DMS 273 (cell line): ENCODE data around the gene TSHB.
"Not testable (repeated sequence)": the region's sequence is repeated elsewhere in the genome, so short reads cannot be mapped to it uniquely, and the experiment has no call there.

ENCODE experiments used
- DNase-seq: peaks from one replicate; lab custom pipeline; 2025; ENCODE audit not compliant: unreplicated experiment; lab: John Stamatoyannopoulos, UW

The TSHB gene

GRCh38 chr1:115029526-115029925 lies at the start of gene TSHB:
Gene TSHB (plus strand): TSS chr1:115029826. CDS start chr1:115033363, 3,537 bp downstream.
- no peak for DNase-seq

DNA sequence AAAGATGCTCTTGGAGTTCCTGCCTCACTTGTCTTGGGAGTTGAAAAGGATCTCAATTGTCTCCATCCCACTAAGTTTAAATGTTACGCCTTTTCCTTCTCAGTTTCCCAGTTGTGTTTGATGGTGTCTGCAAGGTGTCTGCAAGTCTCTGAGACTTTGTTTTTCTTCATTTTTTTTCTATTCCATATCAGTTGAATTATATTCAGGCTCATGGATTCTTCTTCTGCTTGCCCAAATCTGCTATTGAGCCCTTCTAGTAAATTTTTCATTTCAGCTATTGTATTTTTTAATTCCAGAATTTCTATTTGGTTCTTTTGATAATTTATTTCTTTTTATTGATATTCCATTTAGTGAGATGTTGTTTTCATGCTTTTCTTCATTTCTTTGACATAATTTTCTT lies 47.4 kb upstream of the TSHB start:
- DNase-seq: no peak

GRCh38 chr1:114986286-114986685 lies 43.3 kb upstream of the TSHB start:
- DNase-seq: no peak

DNA sequence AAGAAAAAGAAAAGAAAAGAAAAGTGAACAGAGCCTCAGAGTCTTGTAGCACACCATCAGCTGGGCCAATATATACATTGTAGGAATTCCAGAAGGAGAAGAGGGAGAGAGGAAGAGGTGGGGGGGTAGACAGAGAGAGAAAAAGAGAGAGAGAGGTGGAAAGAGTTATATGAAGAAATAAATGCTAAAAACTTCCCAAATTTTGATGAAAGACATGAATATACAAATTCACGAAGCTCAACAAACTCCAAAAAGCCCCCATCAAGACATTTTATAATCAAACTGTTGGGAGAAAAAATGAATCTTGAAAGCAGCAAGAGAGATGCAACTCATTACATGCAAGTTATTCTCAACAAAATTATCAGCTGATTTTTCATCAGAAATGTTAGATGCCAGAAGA lies 41.5 kb upstream of the TSHB start:
- no peak for DNase-seq

- no peak for DNase-seq
These were observed 31.9 kb upstream of the TSHB start for GRCh38 chr1:114997510-114998289.

DNA sequence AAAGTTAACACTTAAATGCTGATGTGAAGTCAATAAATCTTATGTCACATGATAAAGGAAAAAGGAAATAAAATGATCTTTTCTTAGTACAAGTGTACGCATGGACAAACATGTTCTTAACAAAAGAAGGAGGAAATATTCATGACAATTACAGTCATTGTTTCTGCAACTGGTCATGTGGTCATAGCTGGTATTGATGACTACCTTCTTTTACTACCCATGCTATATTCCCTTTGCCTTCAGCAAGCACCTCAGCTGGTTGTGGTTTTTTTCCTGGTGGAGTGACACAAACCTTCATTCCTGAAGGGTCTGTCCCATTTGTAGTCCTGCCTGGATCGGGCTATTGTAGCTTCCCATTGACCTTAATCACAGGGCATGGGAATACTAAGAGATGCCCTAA lies 23.4 kb upstream of the TSHB start:
- no peak for DNase-seq

DNA sequence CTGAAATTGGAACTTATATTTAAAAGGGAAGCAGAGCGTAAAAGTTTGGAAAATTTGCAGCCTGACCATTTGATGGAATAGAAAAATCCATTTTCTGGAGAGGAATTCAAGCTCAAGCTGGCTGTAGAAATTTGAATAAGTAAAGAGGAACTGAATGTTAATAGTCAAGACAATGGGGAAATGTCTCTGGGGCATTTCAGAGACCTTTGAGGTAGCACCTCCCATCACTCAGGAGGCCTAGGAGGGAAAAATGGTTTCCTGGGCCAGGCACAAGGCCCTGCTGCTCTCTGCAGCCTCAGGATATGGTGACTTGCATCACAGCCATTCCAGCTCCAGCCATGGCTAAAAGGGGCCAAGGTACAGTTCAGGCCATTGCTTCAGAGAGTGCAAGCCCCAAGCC lies 17.6 kb upstream of the TSHB start:
- no peak for DNase-seq

- no peak for DNase-seq
These were observed 17.2 kb upstream of the TSHB start for GRCh38 chr1:115012434-115012833.

DNA sequence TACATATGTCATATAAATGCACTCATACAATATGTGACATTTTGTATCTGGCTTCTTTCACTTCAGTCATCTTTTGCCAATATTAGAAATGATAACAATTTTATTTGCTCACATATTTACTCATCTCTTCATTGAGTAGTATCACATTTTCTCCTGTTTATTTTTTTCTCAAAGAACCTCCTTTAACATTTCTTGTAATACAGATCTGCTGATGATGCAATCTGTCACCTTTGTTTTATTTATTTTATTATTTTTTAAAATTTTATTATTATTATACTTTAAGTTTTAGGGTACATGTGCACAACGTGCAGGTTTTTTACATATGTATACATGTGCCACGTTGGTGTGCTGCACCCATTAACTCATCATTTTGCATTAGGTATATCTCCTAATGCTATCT lies 15.8 kb upstream of the TSHB start:
- DNase-seq: no peak

GRCh38 chr1:115019549-115019948 lies 10.1 kb upstream of the TSHB start:
- DNase-seq: not testable (repeated sequence)

- DNase-seq: no peak
These were observed 8.5 kb upstream of the TSHB start for GRCh38 chr1:115021145-115021544.

DNA sequence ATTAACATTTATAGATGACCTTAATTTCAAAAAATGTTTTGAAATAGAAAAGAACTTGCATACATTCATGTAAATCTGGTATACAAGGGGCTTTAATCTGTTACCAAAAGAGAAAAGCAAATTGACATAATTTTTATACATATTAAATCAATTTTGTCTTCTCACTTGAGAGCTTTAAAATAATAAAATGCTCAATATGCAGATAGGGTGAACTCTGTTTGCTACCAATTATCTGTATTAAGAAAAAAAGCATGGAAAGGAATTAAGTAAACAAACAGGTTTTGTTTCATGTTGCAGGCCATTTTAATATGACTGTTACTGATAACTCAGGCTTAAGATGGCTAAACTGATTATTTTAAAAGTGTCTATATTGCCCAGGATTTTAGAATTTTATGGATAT lies 6.0 kb upstream of the TSHB start:
- DNase-seq: no peak

DNA sequence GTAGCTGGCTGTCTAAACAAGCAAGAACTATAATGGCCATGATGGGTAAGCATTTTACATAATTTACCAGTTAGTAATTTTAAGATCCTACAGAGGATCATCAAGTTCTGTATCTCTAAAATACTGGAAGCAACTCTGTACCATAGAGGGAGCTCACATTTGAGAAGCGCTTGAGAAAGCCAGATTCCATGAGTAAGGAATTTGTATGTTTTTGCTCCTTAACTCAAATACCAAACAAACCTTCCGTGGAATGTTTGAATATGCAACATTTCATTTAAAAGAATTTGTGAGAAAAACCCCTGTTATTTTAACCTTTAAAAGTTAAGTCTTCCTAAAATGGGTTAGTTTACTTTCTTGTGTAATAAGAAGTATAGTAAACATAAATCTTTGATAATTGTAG lies 2.0 kb downstream of the TSHB start:
- no peak for DNase-seq

- DNase-seq: no peak
These were observed 6.0 kb downstream of the TSHB start for GRCh38 chr1:115035652-115036051.

DNA sequence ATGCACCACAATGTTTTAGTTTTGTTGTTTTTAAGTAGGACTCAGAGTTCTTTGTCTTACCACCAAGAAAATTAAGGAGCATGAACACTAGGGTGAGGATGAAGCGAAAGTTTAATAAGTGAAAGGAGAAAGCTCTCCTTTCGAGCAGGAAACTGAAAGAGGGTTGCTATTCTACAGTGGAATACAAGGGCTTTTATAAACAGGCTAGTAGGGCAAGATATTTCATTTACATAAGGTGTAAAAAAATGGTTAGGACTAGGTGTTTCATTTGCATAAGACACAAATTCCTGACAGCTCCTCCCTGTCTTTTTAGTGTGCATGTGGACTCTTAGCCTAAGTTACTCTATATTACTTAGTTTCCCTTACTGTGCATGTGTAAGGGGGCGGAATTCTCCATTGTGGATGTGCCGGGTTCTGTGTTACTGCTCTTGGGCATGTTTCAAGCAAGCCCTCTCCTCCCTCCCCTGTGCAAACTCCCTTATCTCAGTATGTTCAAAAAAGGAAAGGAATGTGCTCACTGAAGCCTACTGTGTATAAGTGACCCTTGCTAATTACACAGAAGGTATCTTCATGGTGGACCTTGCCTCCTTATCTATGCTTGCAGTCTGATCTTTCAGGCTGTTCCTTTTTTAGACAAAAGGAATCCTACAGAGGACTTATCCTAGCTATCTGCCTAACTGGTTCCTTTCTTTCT lies 7.3 kb downstream of the TSHB start:
- no peak for DNase-seq

DNA sequence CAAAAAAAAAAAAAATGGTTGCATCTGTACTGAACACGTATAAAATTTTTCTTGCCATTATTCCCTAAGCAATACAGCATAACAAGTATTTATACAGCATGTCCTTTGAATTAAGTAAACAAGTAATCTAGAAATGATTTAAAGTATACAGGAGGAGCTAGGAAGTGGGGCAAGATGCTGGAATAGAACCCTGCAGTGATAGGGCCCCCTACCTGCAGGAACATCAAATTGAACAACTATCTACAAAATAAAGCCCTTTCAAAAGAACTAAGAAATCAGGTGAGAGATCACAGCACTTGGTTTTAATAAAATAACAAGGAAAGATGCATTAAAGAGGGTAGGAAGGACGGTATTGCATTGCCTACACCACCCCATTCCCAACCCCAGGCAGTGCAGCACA lies 10.9 kb downstream of the TSHB start:
- no peak for DNase-seq

DNA sequence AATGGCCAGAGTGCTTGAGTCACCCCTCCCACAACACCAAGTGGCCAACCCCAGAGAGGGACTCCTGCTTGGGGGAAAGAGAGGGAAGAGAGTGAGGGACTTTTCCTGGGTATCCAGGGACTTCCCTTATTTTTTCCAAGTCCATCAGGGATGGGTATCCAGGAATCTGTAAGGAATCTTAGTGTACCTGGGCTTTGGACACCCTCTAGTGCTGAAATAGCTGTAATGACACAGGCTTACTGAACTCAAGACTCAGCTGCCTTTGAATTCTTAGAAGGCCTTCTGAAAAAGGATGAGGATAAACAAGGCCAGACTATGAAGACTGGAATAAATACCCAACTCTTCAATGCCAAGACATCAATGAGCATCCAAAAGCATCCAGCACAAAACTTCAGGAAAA lies 12.0 kb downstream of the TSHB start:
- DNase-seq: peak; percentile 41

DNA sequence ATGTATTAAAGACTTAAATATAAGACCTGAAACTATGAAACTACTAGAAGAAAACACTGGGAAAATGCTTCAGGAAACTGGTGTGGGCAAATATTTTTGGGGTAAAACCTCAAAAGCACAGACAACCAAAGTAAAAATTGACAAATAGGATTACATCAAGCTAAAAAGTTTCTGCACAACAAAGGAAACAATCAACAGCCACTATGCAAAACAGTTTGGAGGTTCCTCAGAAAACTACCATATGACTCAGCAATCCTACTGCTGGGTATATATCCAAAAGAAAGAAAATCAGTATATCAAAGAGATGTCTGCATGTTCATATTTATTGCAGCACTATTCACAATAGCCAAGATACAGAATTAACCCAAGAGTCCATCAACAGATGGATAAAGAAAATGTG lies 17.1 kb downstream of the TSHB start:
- no peak for DNase-seq

- no peak for DNase-seq
These were observed 22.2 kb downstream of the TSHB start for GRCh38 chr1:115051850-115052249.

GRCh38 chr1:115052454-115053083 lies 22.9 kb downstream of the TSHB start:
- peak; percentile 81 for DNase-seq

GRCh38 chr1:115056395-115056798 lies 26.8 kb downstream of the TSHB start:
- no peak for DNase-seq

DNA sequence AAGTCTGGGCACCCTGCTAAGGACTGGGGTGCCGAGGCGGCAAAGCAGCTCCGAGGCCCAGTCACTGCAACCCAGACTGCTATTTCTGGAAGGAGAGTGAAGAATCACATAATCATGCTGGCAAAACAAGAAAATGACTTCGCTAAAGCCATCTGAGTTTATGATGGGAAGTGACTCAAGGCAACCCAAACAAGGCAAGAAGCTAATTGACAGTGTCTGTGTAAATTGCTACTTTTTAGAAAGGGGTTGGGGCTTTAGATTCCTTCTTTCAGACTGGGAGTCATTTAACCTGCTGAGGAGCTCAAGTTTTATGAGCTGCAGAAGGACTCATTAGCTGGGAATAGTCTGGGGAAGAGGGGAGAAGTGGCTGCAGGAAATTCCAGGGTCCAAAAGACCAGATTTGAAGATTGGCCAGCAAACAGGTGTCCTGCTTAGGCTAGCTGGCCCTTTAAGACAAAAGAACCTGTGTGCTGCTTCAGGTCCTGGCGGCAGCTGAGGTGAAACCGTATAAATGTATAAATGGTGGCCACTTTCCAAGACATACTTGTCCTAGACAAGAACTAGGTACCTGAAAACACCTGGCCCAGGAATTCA lies 28.1 kb downstream of the TSHB start:
- no peak for DNase-seq
